Tibial nerve (tissue), 4 donors: ENCODE data around the gene NAA50. TPM values are rescaled to one million over a fixed set of nuclear protein-coding genes. Genes with fewer than 3 reads are reported as not detected.

Source experiments
- DNase-seq, 2 donors: peaks; one replicate each; pipeline ENCODE4 v3.0.0-alpha.2; 2019; ENCODE audit warnings: low spot score in 2 of 2
- H3K27ac ChIP-seq, 4 donors: fragments of 200-600 bp; sonication (generic) in 3 of 4; one replicate each; pipeline ENCODE4 v1.5.1; 2017 to 2019; ENCODE audit warnings: mild to moderate bottlenecking in 1 of 4
- H3K27me3 ChIP-seq, 2 donors: fragments of 200-600 bp; sonication (generic) in 1 of 2; one replicate each; pipeline versions ENCODE4 v1.5.1 to v1.6.0; 2017 to 2019
- H3K36me3 ChIP-seq, 3 donors: fragments of 200-600 bp; sonication (generic); one replicate each; pipeline ENCODE4 v1.5.1; 2018 to 2019
- H3K4me1 ChIP-seq, 4 donors: fragments of 200-600 bp; sonication (generic) in 3 of 4; one replicate each; pipeline ENCODE4 v1.5.1; 2017 to 2019
- H3K4me3 ChIP-seq, 4 donors: fragments of 200-600 bp; sonication (generic) in 3 of 4; one replicate each; pipeline ENCODE4 v1.5.1; 2017 to 2019; ENCODE audit warnings: mild to moderate bottlenecking in 1 of 4, moderate library complexity in 1 of 4
- H3K9me3 ChIP-seq, 4 donors: fragments of 200-600 bp; sonication (generic) in 3 of 4; one replicate each; pipeline ENCODE4 v1.5.1; 2017 to 2019
- EP300 ChIP-seq, 2 donors: sonication (generic); formaldehyde crosslinking; IDR thresholded peaks; one replicate each; pipeline ENCODE4 v1.6.1; 2017; ENCODE audit warnings: antibody characterized with exemption in 2 of 2, mild to moderate bottlenecking in 1 of 2
- POLR2A ChIP-seq, 2 donors: fragments of 450-650 bp; IDR thresholded peaks; one replicate each; pipeline ENCODE4 v1.6.1; 2017; ENCODE audit warnings: antibody characterized with exemption in 2 of 2, mild to moderate bottlenecking in 2 of 2, moderate library complexity in 2 of 2
- WGBS, 2 donors: methylation state at CpG; one replicate each; pipeline ENCODE4 v1.1.5; 2018; 5-methylcytosine and 5-hydroxymethylcytosine counted together
- total RNA-seq, 4 donors: library from RNA; depleted of rRNA; stranded (reverse); fragments of >200 nt; gene quantifications; one replicate each; pipeline ENCODE4 v1.1.0, GENCODE V29; 2016
- TF ChIP-seq, protein P1 (sequence below), 5 experiments: fragments of 200-600 bp in 3 of 5; fragments of 450-650 bp in 2 of 5; sonication (generic) in 3 of 5; IDR thresholded peaks; one replicate each; pipeline ENCODE4 v1.5.1; 2016 to 2019; ENCODE audit warnings: antibody characterized with exemption in 5 of 5, mild to moderate bottlenecking in 3 of 5, moderate library complexity in 2 of 5

Gene NAA50
- total RNA-seq, 4 donors from 2014 or later, result 80.7 to 101 (median 89.0) TPM

DNA sequence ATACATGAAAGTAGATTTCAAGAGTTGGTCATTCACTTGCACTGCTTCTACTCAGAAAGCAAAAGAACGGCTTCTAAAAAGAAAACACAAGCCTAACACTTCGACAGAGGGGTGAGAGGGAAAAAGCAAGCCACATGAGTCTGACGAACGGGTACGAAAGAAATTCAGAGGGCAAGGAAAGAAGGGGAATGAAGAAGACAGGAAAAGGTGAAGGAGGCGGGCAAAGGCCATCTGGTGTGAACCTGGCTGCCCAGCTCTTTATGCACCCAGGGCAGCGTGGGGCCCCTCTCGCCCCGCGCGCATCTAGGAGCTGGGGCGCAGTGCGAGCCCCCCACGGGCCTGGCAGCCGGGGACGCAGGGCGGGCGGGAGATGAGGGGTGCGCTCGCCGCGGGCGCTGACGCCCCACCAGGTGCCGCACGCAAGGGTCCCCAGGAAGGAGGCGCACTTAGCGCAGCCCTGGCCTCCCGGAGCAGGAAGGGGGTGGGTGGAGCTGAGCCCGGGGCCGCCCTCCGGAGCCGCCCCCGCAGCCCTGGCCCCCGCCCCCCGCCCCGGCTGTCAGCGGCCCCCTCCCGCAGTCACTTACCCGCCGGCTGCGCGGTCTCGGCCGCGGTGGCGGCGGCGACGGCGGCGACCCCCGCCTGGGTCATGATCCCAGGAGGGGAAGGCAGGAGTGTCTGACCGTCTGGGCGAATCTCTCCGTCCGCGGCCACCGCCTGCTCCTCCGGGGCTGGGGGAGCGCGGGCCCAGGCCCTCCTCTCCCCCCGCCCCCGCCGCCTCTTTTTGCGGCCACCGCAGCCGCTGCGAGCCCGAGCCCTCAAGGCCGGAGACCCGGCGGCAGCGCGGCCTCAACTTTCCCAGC lies 50.0 kb downstream of the NAA50 start, which contains the start of gene USF3:
Gene USF3 (minus strand): TSS at position 857 of the 860 bp plus-strand sequence. CDS start 21,764 bp downstream, outside the sequence.
- 0% methylated on average over 20 to 24 of the region's 75 CpGs for WGBS, 2 donors
- Histone ChIP-seq H3K27ac (peak within 1 kb of the TSS; percentile 99 to 100 (median 100)), H3K4me3 (peak within 1 kb of the TSS; percentile 95 to 99 (median 98)), H3K36me3 (no peaks in the 10 kb centered on the region), H3K27me3 (no peaks in the 10 kb centered on the region), H3K4me1 (peaks cover 0 to 50% (median 8%) of the 10 kb centered on the region in 4 donors), H3K9me3 (no peaks in the 10 kb centered on the region)
- TF ChIP-seq POLR2A (IDR thresholded peaks at IDR 0.05) (peak in 1 of 2 donors; percentile 60), EP300 (IDR thresholded peaks at IDR 0.05) (no peak)
- TF ChIP-seq, protein P1, sequence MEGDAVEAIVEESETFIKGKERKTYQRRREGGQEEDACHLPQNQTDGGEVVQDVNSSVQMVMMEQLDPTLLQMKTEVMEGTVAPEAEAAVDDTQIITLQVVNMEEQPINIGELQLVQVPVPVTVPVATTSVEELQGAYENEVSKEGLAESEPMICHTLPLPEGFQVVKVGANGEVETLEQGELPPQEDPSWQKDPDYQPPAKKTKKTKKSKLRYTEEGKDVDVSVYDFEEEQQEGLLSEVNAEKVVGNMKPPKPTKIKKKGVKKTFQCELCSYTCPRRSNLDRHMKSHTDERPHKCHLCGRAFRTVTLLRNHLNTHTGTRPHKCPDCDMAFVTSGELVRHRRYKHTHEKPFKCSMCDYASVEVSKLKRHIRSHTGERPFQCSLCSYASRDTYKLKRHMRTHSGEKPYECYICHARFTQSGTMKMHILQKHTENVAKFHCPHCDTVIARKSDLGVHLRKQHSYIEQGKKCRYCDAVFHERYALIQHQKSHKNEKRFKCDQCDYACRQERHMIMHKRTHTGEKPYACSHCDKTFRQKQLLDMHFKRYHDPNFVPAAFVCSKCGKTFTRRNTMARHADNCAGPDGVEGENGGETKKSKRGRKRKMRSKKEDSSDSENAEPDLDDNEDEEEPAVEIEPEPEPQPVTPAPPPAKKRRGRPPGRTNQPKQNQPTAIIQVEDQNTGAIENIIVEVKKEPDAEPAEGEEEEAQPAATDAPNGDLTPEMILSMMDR (IDR thresholded peaks at IDR 0.05), result peak in 1 of 5 experiments; percentile 8
- DNase-seq, result peak; percentile 49 to 50

GRCh38 chr3:113695431-113695785 lies 50.6 kb downstream of the NAA50 start:
- peak overlapping the region; percentile 95 to 99 (median 98) for H3K4me3 ChIP-seq
- H3K9me3 ChIP-seq, result no peaks in the 10 kb centered on the region
- TF ChIP-seq, protein P1 (IDR thresholded peaks at IDR 0.05), result no peak
- WGBS, 2 donors, result 17 to 18% methylated on average over 8 of the region's 8 CpGs
- H3K4me1 ChIP-seq, result peaks cover 0 to 50% (median 8%) of the 10 kb centered on the region in 4 donors
- peak overlapping the region; percentile 99 to 100 (median 100) for H3K27ac ChIP-seq
- no peaks in the 10 kb centered on the region for H3K36me3 ChIP-seq
- H3K27me3 ChIP-seq, result no peaks in the 10 kb centered on the region
- DNase-seq, result no peak

- no peaks in the 10 kb centered on the region for H3K9me3 ChIP-seq
- no peak overlapping the region for H3K4me3 ChIP-seq
- H3K27ac ChIP-seq, result no peak overlapping the region
- no peak for TF ChIP-seq POLR2A (IDR thresholded peaks at IDR 0.05)
- TF ChIP-seq, protein P1 (IDR thresholded peaks at IDR 0.05), result no peak
- no peak for TF ChIP-seq EP300 (IDR thresholded peaks at IDR 0.05)
- H3K4me1 ChIP-seq, result peaks cover 0 to 38% (median 8%) of the 10 kb centered on the region in 4 donors
- H3K27me3 ChIP-seq, result no peaks in the 10 kb centered on the region
- H3K36me3 ChIP-seq, result no peaks in the 10 kb centered on the region
- no peak for DNase-seq
- WGBS, 2 donors, result 97 to 98% methylated on average over 3 of the region's 3 CpGs
Measured at GRCh38 chr3:113690482-113690881, 55.6 kb downstream of the NAA50 start.

- H3K4me1 ChIP-seq, result peaks cover 0 to 8% (median 0%) of the 10 kb centered on the region in 4 donors
- H3K27ac ChIP-seq, result no peak overlapping the region
- peaks cover 0 to 14% (median 0%) of the 10 kb centered on the region in 4 donors for H3K9me3 ChIP-seq
- TF ChIP-seq, protein P1 (IDR thresholded peaks at IDR 0.05), result no peak
- TF ChIP-seq POLR2A (IDR thresholded peaks at IDR 0.05) (no peak), EP300 (IDR thresholded peaks at IDR 0.05) (peak in 1 of 2 donors; percentile 16)
- peaks cover 0 to 9% (median 0%) of the 10 kb centered on the region in 3 donors for H3K36me3 ChIP-seq
- DNase-seq, result no peak
- no peaks in the 10 kb centered on the region for H3K27me3 ChIP-seq
- H3K4me3 ChIP-seq, result no peak overlapping the region
- WGBS, 2 donors, result 47 to 52% methylated on average over 2 of the region's 2 CpGs
Measured at GRCh38 chr3:113685956-113686721, 59.9 kb downstream of the NAA50 start.
